DLD1 (cell line): Measurements from ENCODE around the gene FRMPD2.
"Not testable (repeated sequence)": the region's sequence is repeated elsewhere in the genome, so short reads cannot be mapped to it uniquely, and the experiment has no call there.

ENCODE experiments used
- in situ Hi-C: cut with HindIII; loops from 2 replicates; pipeline ENCODE4 v1.10.0; 2017; ENCODE audit warnings: low sequenced_read_pairs

The FRMPD2 gene

DNA sequence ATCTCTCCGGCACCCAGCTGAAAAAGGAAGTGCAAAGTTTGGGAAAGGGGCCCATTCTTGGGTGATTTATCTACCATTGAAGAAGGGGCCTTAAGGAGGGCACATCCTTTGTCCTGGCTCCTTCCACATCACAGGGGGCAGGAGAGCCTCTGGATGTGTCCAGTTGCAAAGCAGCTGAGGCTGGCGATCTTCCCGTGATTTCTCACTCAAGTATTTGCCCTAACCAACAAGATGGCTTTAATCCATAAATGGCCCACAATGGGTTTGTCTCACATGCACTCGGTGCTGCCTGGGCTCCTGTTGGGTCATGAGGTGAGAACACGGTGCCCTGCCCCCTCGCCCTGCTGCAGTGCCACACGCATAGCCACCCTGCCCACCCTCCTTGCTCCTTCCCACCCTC lies 14.2 kb upstream of the FRMPD2 start:
- in situ Hi-C loops = no loop called here

DNA sequence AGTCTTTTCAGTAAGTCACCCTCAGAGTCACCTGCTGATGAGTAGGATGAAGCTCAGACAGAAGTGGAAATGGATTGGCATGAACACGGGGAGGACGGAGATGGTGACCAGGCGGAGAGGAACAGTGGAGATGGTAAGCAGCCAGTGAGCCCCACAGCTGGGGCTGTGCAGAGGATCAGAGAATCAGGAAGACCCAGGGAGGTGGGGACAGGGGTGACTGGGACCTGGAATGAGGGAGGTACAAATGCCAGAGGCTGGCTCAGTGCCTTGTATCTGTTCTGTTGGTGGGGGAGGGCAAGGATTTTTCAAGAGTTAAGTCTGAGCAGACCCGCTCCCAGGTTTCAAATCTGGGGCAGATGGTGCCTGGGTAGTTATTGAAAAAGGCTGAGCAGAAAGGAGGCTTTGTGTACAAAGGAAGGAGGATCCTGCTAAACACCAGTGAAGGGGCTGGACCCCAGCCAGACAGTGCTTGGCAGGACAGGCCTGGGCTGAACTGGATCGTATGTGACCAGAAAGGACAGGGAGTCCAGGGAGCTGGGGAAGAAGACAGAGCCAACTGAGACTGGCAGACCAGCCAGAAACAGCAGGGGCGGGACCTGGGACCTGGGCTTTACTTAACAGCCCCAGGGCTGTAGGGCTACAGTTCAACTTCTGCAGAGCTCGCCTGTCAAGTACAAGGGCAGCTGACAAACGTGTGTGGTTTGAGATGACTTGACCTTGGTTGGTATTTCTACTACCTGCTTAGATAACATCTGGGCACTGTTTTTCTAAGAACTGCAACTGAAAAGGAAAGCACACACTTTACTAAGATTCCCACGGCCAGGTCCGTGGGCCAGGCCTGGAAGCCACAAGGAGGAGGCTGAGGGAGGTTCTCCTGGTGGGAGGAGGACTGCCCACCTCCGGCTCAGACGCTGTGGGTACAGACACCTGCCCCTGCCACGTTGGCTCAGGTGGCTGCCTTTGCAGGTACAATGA lies 13.2 kb upstream of the FRMPD2 start:
- in situ Hi-C loops = no loop called here

- in situ Hi-C loops = no loop called here
Observed at GRCh38 chr10:48286356-48286755, 11.9 kb upstream of the FRMPD2 start.

DNA sequence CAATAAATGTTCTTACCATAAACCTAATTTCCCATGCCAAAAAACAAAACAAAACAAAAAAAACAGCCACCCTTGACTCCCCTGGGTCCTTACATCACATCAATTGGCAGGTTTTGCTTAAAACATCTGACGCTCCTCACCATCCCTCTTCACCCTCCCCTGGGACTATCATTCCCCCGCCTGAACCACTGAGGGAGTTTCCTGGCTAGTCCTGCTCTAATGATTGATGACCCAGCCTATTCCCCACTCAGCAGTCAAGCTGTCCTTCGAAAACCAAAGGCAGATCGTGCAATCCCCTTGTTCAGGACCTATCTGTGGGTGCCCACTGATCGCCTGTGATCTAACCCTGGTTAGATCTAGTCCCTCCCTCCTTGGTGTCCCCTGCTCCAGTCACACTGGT lies 11.2 kb upstream of the FRMPD2 start:
- in situ Hi-C loops = no loop called here

- in situ Hi-C loops = no loop called here
Observed at GRCh38 chr10:48284811-48285210, 10.3 kb upstream of the FRMPD2 start.

DNA sequence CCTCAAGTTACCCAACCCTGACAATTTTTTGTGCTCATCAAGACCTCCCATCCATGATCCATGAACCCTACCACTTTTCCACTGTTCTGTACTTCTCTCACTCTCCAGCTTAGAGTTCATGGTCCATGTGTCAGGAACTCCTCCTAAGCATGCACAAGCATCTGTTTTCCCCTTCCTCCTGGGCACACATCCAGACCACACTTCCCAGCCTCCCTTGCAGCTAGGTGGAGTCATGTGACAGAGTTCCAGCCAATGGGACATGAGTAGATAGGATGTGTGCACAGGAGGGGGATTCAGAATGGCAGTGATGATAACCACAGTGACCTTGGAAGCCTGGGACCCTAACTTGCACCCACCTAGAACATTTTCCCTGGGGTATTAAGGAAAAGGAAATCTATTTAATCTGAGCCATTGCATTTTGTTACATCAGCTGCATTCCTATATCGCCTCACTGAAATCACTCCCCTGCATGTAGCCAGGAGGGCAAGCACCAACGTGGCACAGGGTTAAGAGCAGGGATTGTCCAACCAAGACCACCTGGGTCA lies 9.6 kb upstream of the FRMPD2 start:
- in situ Hi-C loops = no loop called here

DNA sequence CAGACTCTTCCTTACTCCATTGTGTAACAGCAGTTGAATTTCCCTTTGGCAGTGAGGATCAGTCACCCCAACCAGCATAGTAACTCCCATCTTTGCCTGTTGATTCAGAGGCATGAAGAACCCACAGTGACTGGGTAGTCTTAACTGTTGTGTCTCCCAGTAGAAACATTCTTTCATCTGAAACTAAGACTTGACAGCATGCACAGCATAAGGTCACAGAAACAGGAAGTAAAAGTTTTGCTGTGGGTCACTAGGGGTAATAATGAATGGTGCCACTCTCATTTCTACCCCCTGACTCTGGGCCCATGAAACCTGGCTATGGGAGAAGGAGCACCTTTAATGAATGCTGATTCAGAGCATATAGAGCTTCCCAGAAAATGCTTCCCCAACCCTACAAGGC lies 8.3 kb upstream of the FRMPD2 start:
- in situ Hi-C loops = no loop called here

GRCh38 chr10:48281697-48282096 lies 7.2 kb upstream of the FRMPD2 start:
- in situ Hi-C loops = not testable (repeated sequence)

DNA sequence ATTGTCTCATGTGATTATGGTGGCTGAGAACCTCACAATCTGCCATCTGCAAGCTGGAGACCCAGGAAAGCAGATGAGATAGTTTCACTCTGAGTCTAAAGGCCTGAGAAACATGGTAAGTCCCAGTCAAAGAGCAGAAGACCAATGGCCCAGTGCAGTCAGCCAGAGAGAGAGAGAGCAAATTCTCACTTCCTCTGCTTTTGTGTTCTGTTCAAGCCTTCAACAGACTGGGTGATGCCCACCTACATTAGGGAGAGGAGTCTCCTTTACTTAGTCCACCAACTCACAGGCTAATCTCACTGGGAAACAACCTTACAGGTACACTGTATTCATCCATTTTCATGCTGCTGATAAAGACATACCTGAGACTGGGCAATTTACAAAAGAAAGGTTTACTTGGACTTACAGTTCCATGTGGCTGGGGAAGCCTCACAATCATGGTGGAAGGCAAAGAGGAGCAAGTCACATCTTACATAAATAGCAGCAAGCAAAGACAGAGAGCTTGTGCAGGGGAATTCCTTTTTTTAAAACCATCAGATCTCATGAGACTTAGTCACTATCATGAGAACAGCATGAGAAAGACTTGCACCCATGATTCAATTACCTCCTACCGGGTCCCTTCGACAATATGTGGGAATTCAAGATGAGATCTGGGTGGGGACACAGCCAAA lies 4.7 kb upstream of the FRMPD2 start:
- in situ Hi-C loops = no loop called here

GRCh38 chr10:48277093-48277492 lies 2.6 kb upstream of the FRMPD2 start:
- in situ Hi-C loops = no loop called here

GRCh38 chr10:48273741-48274140 lies 755 bp downstream of the FRMPD2 start:
- in situ Hi-C loops = no loop called here

DNA sequence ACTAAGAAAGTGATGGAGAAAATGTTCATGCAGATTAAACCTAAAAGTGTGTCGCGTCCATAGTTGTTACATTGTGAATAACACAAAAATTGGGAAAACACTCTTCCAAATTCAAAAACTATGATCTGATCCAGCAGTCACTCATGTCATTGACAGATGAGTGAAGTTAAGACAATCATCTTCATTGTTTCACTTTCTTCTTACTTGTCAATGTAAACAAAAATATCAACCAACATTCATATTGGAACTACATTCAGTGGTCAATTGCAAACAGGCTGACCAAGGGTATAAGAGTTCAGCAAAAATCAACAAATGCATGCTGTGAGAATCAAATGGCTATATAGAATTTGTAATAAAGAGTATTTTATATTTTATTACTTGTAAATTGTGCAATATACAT lies 1.8 kb downstream of the FRMPD2 start:
- in situ Hi-C loops = no loop called here

- in situ Hi-C loops = no loop called here
Observed at GRCh38 chr10:48271047-48271730, 3.3 kb downstream of the FRMPD2 start.

GRCh38 chr10:48266528-48266927 lies 8.0 kb downstream of the FRMPD2 start:
- in situ Hi-C loops = no loop called here

DNA sequence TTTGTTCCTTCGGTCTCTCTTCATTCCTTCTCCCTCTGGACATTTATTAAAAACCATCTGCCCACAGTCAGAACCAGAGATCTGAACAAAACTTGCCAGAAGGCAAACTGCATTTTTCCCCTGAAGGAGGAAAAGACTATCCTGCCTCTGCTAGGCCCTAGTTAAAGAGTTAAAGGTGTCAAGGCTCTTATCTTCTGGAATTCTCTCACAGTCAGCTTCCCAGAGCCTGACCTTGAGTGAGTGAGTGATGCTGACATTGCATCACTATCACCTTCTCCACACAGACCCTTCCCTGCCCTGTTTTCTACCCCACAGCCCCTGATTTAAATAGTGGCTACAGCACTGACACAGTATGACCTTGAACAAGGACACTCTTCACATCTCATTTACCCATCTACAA lies 16.4 kb downstream of the FRMPD2 start:
- in situ Hi-C loops = no loop called here

DNA sequence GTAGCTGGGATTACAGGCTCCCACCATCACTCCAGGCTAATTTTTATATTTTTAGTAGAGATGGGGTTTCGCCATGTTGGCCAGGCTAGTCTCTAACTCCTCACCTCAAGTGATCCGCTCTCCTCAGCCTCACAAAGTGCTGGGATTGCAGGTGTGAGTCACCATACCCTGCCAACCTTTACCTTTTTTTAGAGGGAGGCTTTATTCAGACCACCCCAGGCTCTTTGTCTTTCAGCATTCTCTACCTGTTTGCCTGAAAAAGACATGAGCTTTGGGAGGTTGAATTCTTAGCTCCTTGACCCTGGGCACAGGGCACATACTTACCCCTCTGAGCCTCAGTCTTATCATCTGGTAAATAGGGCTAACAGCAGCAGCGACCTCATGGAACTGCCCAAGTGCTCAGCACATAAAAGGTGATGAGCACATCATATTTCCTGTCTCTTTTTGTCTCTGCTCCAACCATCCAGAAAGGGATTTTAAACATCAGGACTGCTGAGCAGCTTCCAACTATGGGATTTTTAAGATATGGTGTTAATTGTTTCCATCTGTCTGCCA lies 17.0 kb downstream of the FRMPD2 start:
- in situ Hi-C loops = no loop called here

DNA sequence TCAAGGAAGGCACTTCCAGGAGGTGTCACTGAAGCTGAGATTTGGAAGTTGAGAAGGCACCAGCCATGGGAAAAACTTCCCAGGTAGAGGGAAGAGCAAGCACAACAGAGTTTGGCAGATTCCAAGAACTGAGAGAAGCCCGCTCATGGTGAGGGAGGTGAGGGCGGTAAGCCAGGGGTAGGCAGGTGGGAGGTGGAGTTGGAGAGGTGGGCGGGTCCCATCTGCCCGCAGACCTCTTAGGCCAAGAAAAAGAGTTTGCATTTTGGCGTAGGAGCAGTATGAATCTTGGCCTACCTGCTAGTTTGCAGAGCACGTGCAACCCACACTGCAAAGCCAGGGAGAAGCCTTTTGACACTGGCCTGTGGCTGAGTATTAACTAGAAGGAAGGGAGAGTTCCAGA lies 18.8 kb downstream of the FRMPD2 start:
- in situ Hi-C loops = no loop called here

GRCh38 chr10:48254750-48255512 lies 19.6 kb downstream of the FRMPD2 start:
- in situ Hi-C loops = no loop called here

DNA sequence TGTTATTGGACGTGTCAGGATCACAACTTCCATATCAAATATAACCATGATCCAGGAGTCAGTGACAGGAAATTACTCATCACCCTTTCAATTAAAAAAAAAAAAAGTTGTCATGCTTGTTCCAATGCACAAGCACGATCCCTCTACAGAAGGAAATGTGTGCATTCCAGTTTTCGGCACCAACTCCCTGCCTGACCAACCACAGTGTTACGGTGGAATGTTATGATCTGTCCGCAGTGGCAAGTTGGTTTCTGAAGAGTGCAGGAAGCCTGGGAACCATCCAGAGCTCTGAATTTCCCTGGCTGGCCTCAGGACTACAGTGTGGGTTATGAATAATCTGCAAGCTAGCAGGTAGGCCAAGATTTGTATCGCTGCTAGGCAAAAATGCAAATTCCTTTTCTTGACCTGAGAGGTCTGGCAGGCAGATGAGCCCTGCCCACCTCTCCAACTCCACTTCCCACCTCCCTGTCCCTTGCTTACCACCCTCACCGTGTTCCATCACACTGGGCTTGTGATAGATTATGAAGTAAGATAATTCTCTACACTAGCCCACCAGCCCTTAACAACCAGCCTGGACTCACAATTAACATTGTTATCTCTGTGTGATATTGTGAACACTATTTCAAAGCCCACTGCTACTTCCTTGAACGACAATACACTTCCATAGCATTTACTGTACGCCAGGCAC lies 20.4 kb downstream of the FRMPD2 start:
- in situ Hi-C loops = no loop called here

DNA sequence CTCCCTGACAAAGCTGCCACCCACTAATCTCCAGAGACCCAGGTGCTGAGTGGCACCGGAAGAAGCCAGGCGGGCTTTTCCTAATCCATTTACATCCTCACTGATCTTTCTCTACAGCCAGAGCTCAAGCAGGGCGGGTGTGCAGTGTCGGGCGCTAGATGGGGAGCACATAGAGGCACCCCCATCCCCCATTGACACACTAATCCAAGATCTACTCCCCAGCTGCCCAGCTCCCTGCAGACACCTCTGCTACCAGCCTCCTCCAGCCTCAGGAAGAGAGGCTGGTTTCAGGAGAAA lies 22.2 kb downstream of the FRMPD2 start:
- in situ Hi-C loops = no loop called here
